GM18870 (cell line): ENCODE results near the gene ST3GAL5.

ENCODE experiments used
- ATAC-seq: cut with Tn5 transposase; IDR thresholded peaks from one replicate; pipeline ENCODE4 v1.9.1; 2021; ENCODE audit warnings: moderate library complexity; ENCODE audit not compliant: unreplicated experiment

ST3GAL5 gene

GRCh38 chr2:85917887-85918795 is 29.4 kb upstream of the ST3GAL5 start:
- ATAC-seq: no peak

DNA sequence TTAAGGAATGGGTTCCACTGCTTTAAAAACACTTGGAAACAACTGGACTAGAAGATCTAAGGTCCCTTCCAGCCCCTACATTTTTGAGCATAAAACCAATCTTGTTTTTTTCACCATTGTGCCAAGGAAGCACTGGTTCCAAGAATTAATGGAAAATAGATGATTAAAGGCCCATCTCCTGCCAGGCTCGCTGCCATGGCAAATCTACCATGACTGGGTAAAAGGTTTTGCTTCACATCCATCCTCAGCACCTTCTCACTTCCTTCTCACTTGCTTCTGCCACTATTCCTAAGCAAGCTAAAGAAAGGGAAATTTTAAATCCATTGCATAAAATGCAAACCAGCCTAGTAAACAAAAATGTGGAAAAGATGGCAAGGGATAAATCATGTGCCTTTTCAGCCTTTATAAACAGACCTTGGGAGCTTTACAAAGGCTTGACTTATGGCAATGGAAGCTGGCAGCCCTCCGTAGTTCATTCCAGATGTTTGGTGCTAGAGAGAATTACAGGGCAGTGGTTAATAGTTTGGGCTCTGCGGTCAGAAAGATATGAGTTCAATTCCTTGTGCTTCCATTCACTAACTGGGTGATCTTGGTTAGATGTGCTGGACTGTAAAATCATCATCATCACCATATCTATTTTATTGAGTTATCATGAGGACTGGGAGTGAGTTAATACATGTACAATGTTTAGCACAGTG is 27.0 kb upstream of the ST3GAL5 start:
- no peak for ATAC-seq

GRCh38 chr2:85914922-85915321 is 26.1 kb upstream of the ST3GAL5 start:
- no peak for ATAC-seq

DNA sequence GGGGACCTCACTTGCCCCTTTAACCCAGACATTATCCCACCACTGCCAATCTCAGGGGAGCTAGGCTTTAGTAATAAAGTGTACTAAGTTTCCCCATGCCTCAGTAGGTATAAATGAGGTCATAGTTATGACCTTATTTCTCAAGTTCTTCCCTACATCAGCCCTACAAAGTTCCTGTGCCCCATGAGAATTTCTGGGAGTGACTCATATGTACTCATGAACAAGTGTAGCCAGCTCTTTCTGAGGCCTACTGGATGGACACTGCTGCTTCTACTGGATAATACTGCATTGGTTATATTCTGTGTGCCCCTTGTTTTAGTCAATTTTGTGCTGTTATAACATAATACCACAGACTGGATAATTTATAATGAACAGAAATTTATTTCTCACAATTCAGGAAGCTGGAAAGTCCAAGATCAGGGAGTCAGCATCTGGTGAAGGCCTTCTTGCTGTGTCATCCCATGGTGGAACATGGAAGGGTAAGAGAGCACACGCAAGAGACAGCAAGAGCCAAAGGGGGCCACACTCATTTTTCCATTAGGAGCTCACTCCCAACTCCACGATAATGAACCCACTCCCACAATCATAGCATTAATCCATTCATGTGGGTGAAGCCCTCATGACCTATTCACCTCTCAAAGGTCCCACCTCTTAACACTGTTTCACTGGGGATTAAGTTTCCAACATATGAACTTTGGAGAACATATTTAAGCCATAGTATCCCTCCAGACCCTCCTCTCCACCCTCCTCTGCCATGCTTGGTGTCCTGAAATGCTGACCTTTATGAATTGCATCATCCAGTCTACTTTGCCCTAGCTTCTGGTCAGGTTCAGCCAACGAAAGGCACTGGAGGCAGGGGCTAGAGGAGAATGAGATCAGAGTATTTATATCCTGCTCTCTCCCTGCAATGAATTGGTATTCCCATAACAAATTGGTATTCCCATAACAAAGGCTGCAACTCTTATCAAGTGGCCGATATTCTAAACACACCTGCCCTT is 25.4 kb upstream of the ST3GAL5 start:
- ATAC-seq: no peak

GRCh38 chr2:85911814-85912692 is 23.3 kb upstream of the ST3GAL5 start:
- ATAC-seq: no peak

- no peak for ATAC-seq
Observed at GRCh38 chr2:85911097-85911496, 22.3 kb upstream of the ST3GAL5 start.

GRCh38 chr2:85909005-85909404 is 20.2 kb upstream of the ST3GAL5 start:
- no peak for ATAC-seq

GRCh38 chr2:85908506-85908905 is 19.7 kb upstream of the ST3GAL5 start:
- ATAC-seq: no peak

DNA sequence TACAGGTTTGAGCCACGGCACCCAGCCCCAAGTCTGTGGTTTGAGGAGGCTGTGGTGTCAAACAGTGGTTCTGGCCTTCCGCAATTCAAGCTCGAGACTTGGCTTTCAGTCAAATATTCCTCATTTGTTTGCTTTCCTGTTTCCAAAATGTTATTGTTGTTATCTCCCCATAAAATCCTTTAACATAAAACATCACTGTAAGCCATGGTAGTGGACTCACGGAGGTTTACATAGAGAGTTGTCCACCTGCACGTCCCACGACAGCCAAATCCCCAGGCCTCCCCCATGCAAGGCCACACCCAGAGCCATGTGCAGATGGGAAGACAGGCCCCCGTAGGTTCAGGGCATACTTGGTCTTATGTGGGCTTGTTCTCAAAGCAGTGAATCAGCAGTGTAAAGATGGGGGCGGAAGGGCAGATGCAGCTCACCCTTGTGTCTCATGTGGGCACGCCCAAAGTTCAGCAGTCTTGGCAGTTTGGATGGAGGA is 18.9 kb upstream of the ST3GAL5 start:
- ATAC-seq: no peak

- no peak for ATAC-seq
Observed at GRCh38 chr2:85906748-85907147, 18.0 kb upstream of the ST3GAL5 start.

- no peak for ATAC-seq
Observed at GRCh38 chr2:85905891-85906290, 17.1 kb upstream of the ST3GAL5 start.

DNA sequence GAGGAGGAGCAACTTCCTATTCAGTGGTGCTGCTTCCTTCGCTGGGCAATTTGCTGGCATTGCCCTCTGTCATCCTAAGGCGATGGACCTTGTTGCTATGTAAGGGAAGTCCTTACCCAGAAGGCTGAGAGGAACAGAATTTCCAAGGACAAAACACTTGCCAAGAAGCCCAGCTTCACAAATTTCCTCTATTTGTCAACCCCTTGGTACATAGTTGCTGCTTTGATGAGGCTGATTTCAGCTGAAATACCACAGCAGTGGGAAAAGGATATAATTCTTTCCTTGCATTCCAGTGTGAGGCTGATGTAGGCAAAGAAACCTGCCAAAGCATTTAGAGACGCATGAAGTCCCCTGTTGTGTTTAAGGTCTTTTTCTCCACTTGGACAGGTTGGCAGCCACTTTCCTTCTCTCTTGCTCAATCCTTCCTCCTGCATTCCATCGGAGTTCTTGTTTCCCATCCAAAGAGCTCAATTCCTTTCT is 16.4 kb upstream of the ST3GAL5 start:
- ATAC-seq: no peak

DNA sequence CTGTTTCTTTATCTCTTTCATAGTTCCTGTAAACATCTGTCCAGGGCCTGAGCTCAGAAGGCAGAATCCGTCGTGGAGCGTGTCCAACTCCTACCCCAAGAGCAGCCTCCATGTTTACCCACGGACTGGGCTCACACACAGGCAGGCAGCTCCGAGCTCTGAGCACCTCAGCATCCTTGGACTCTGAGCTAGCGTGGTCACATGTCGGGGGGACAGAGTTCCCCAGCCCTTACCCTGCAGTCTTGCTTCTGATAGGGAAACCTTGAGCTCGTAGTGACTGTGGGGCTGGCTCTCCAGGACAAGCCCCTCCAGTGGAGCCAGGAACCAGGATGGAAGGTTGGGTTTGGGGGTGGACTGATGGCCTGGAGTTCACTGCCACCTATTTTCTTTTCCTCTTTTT is 15.1 kb upstream of the ST3GAL5 start:
- no peak for ATAC-seq

DNA sequence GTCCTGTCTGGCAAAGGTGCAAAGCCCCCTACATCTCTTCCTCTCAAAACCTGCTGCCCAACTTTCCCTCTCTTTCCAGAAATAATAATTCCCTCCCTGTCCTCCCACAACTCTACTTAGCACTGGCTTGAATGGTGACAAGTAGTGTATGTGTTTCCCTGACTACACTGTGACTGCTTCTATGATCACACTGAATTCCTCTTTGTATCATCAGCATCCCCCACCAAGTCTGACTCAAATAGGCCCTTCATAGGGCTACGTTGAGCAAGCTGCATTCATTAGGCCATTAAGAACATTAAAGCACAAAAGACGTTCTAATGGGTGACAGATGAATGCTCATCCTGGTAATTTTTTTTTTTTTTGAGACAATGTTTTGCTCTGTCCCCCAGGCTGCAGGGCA is 13.7 kb upstream of the ST3GAL5 start:
- no peak for ATAC-seq

DNA sequence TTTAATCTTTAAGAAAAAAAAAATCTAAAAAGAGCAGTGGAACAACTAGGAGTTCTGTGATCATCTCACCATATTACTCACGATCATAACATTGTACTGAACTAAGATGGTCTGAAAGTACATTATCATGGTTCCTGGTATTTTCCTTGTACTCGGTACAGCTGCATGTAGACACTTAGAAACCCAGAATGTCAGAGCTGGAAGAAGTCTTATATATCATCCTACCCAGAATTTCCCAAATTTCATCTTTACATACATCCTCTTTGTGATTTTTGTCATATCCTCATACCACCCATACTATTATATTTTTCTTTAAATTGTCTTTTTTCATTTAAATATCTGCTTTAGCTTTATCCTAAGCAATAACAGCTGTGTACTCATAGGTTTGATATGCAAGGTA is 12.4 kb upstream of the ST3GAL5 start:
- no peak for ATAC-seq

DNA sequence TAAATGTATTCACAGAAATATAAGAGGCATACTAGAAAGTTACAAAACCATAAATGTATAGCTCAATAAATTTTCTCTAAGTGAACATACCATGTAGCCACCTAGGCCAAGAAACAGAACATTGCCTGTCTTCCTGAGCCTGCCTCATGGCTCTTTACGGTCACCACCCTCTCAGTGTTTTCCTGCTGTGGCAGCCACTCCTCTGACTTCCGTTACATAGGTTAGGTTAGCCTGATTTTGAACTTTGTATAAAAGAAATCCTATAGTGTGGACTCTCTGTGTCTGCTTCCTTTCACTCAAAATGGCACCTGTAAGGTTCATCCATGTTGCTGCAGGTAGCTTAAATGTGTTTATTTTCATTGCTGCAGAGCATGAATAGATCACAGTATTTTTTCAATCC is 11.6 kb upstream of the ST3GAL5 start:
- ATAC-seq: no peak

GRCh38 chr2:85899849-85900248 is 11.1 kb upstream of the ST3GAL5 start:
- ATAC-seq: no peak

DNA sequence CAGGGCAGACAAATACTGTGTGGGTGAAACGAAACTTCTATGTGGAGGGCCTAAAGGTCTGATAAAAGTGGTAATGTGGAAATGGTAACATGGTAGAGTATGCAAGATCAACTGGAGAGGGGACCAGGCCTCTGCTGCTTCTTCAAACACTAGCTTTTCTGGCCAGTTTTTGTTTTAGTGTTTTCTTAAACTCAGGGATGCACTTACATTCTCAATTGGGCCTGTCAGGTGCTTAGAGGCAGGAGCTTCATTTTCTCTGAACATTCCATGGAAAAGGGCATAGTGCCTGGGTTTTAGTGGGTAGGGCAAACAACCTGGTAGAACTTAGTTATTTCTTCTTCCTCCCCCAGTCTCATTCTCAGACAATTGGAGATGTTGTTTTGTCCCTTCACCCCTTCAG is 10.5 kb upstream of the ST3GAL5 start:
- no peak for ATAC-seq

GRCh38 chr2:85898881-85899280 is 10.1 kb upstream of the ST3GAL5 start:
- ATAC-seq: no peak
